Measurements from ENCODE around the gene CAMK1D. TPM values are rescaled to one million over a fixed set of nuclear protein-coding genes. Genes with fewer than 3 reads are reported as not detected.

The CAMK1D gene
- total and polyA plus RNA-seq, 4 donors: 1.9 to 19.0 (median 7.6) TPM

GRCh38 chr10:12372846-12373245 is 23.5 kb downstream of the CAMK1D start:
- Histone ChIP-seq H3K27ac (ENCODE audit: low read depth in 1 of 2, low read length in 2 of 2) (no peak overlapping the region), H3K4me1 (ENCODE audit: control insufficient read depth in 1 of 2, insufficient read depth in 2 of 2, low read length in 2 of 2) (no peaks in the 10 kb centered on the region), H3K36me3 (ENCODE audit: control insufficient read depth in 1 of 2, insufficient read depth in 2 of 2, low read length in 1 of 2) (no peaks in the 10 kb centered on the region), H3K9me3 (ENCODE audit: control insufficient read depth, low read length) (no peaks in the 10 kb centered on the region), H3K27me3 (ENCODE audit: control insufficient read depth in 1 of 2, insufficient read depth in 2 of 2, low read length in 1 of 2) (no peaks in the 10 kb centered on the region), H3K4me3 (ENCODE audit: low read length in 2 of 2) (no peak overlapping the region)
- ATAC-seq (ENCODE audit: low FRiP score): no peak
- DNase-seq: no peak
- 90 to 91% methylated on average over 10 of the region's 10 CpGs for WGBS, 2 donors
- intact Hi-C loops (cut with DNase I): no loop called here

DNA sequence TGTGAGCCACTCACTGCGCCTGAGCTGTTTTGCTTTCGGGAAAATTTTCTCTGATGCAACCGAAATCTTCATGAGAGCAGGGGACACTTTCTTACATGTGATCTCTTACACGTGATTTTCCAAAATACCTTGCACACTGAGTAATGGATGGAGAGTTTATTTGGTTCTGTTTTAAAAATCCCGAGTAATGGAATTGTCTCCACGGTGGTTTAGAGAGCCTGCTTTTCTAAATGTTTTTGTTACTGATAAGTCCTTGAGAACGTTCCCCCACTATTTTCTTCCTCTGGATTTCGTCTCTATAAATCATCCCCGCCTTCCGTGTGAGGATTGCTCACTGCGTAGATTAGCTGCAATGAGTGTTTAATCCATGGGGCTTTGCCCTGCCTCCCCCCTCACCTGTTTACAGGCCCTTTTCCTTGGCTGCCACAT is 25.7 kb downstream of the CAMK1D start:
- DNase-seq (no peak), ATAC-seq (ENCODE audit: low FRiP score) (no peak)
- Histone ChIP-seq H3K4me3 (ENCODE audit: low read length in 2 of 2) (no peak overlapping the region), H3K27ac (ENCODE audit: low read depth in 1 of 2, low read length in 2 of 2) (no peak overlapping the region), H3K4me1 (ENCODE audit: control insufficient read depth in 1 of 2, insufficient read depth in 2 of 2, low read length in 2 of 2) (no peaks in the 10 kb centered on the region), H3K9me3 (ENCODE audit: control insufficient read depth, low read length) (no peaks in the 10 kb centered on the region), H3K27me3 (ENCODE audit: control insufficient read depth in 1 of 2, insufficient read depth in 2 of 2, low read length in 1 of 2) (no peaks in the 10 kb centered on the region), H3K36me3 (ENCODE audit: control insufficient read depth in 1 of 2, insufficient read depth in 2 of 2, low read length in 1 of 2) (no peaks in the 10 kb centered on the region)
- WGBS, 2 donors: 22 to 24% methylated on average over 11 of the region's 11 CpGs
- intact Hi-C loops (cut with DNase I): no loop called here

- Histone ChIP-seq H3K4me3 (ENCODE audit: low read length in 2 of 2) (no peak overlapping the region), H3K27me3 (ENCODE audit: control insufficient read depth in 1 of 2, insufficient read depth in 2 of 2, low read length in 1 of 2) (no peaks in the 10 kb centered on the region), H3K27ac (ENCODE audit: low read depth in 1 of 2, low read length in 2 of 2) (no peak overlapping the region), H3K9me3 (ENCODE audit: control insufficient read depth, low read length) (no peaks in the 10 kb centered on the region), H3K36me3 (ENCODE audit: control insufficient read depth in 1 of 2, insufficient read depth in 2 of 2, low read length in 1 of 2) (no peaks in the 10 kb centered on the region), H3K4me1 (ENCODE audit: control insufficient read depth in 1 of 2, insufficient read depth in 2 of 2, low read length in 2 of 2) (no peaks in the 10 kb centered on the region)
- no peak for ATAC-seq (ENCODE audit: low FRiP score)
- intact Hi-C loops (cut with DNase I): no loop called here
- 97 to 99% methylated on average over 12 of the region's 12 CpGs for WGBS, 2 donors
- no peak for DNase-seq
Observed at GRCh38 chr10:12376211-12376610, 26.9 kb downstream of the CAMK1D start.

DNA sequence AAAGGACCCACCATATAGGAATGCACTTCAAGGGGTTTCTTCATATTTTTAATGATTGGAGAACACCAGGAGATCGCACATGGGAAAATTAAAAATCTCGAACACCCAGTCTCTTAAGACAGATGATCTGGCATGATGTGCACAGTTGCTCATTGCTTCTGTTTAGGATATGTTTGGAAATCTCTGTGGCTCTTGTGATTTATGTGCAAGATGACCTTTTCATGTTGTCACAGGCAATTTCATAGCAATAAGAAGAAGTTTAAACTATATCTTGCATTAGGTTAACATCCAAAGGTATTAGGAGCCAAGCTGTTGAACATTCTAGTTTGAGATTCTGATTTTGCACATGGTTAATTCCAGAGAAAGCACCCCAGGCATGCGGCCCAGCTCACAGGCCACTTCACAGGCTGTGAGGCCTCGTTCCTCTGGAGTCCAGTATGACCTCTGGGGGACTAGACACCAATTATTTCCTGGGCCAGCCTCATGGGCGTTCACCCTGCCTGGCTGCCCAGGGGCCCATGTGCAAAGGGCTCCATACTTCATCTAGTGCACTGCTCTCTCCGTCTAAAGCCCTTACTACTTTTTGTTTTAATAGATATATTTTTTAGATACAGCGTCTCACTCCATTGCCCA is 28.4 kb downstream of the CAMK1D start:
- Histone ChIP-seq H3K4me1 (ENCODE audit: control insufficient read depth in 1 of 2, insufficient read depth in 2 of 2, low read length in 2 of 2) (no peaks in the 10 kb centered on the region), H3K4me3 (ENCODE audit: low read length in 2 of 2) (no peak overlapping the region), H3K9me3 (ENCODE audit: control insufficient read depth, low read length) (no peaks in the 10 kb centered on the region), H3K27ac (ENCODE audit: low read depth in 1 of 2, low read length in 2 of 2) (no peak overlapping the region), H3K36me3 (ENCODE audit: control insufficient read depth in 1 of 2, insufficient read depth in 2 of 2, low read length in 1 of 2) (no peaks in the 10 kb centered on the region), H3K27me3 (ENCODE audit: control insufficient read depth in 1 of 2, insufficient read depth in 2 of 2, low read length in 1 of 2) (no peaks in the 10 kb centered on the region)
- ATAC-seq (ENCODE audit: low FRiP score) (no peak), DNase-seq (no peak)
- WGBS, 2 donors: 87 to 93% methylated on average over 7 of the region's 7 CpGs
- intact Hi-C loops (cut with DNase I): no loop called here

DNA sequence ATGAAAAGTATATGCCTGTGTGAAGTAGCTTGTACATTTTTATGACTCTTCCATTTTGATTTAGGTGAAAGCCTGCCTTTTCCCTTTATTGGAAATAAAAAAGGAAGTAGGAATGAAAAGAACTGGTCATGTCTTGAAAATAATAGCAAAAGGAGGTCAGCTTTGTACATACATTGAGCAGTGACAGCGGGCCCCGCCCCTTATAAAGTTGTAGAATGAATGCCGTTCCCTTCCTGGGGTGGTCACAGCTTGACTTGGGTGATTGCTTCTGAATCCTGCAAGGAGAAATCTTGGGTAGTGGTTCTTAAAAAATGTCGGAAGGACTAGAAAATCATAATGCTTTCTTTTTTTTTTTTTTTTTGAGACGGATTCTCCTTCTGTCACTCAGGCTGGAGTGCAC is 31.7 kb downstream of the CAMK1D start:
- H3K9me3 ChIP-seq (ENCODE audit: control insufficient read depth, low read length): no peaks in the 10 kb centered on the region
- H3K27ac ChIP-seq (ENCODE audit: low read depth in 1 of 2, low read length in 2 of 2): no peak overlapping the region
- H3K27me3 ChIP-seq (ENCODE audit: control insufficient read depth in 1 of 2, insufficient read depth in 2 of 2, low read length in 1 of 2): no peaks in the 10 kb centered on the region
- H3K4me3 ChIP-seq (ENCODE audit: low read length in 2 of 2): no peak overlapping the region
- WGBS, 2 donors: 96 to 98% methylated on average over 5 of the region's 5 CpGs
- DNase-seq (no peak), ATAC-seq (ENCODE audit: low FRiP score) (no peak)
- intact Hi-C loops (cut with DNase I): no loop called here
- H3K36me3 ChIP-seq (ENCODE audit: control insufficient read depth in 1 of 2, insufficient read depth in 2 of 2, low read length in 1 of 2): no peaks in the 10 kb centered on the region
- H3K4me1 ChIP-seq (ENCODE audit: control insufficient read depth in 1 of 2, insufficient read depth in 2 of 2, low read length in 2 of 2): no peaks in the 10 kb centered on the region

GRCh38 chr10:12381536-12382156 is 32.3 kb downstream of the CAMK1D start:
- H3K4me3 ChIP-seq (ENCODE audit: low read length in 2 of 2): no peak overlapping the region
- WGBS, 2 donors: 92 to 94% methylated on average over 12 of the region's 12 CpGs
- H3K36me3 ChIP-seq (ENCODE audit: control insufficient read depth in 1 of 2, insufficient read depth in 2 of 2, low read length in 1 of 2): no peaks in the 10 kb centered on the region
- H3K9me3 ChIP-seq (ENCODE audit: control insufficient read depth, low read length): no peaks in the 10 kb centered on the region
- no peaks in the 10 kb centered on the region for H3K27me3 ChIP-seq (ENCODE audit: control insufficient read depth in 1 of 2, insufficient read depth in 2 of 2, low read length in 1 of 2)
- no peak for ATAC-seq (ENCODE audit: low FRiP score)
- no peaks in the 10 kb centered on the region for H3K4me1 ChIP-seq (ENCODE audit: control insufficient read depth in 1 of 2, insufficient read depth in 2 of 2, low read length in 2 of 2)
- intact Hi-C loops (cut with DNase I): no loop called here
- no peak overlapping the region for H3K27ac ChIP-seq (ENCODE audit: low read depth in 1 of 2, low read length in 2 of 2)
- no peak for DNase-seq

DNA sequence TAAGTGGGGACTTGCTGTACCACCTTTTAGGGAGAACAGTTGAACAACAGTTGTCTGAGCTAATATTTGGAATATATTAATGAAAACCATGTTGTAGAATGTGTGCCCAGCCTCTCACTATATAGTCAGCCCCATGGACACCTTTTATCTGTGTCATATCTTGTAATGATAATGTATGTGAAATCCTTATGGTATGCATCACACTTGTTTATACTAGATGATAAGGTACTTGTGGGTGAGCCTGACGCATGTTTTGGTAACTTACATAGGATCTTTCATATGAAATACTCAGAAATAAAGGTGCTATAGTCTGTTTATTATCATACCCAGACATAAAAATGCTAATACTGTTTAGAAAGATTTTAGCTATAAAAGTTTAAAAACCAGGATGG is 32.8 kb downstream of the CAMK1D start:
- Histone ChIP-seq H3K27ac (ENCODE audit: low read depth in 1 of 2, low read length in 2 of 2) (no peak overlapping the region), H3K36me3 (ENCODE audit: control insufficient read depth in 1 of 2, insufficient read depth in 2 of 2, low read length in 1 of 2) (no peaks in the 10 kb centered on the region), H3K4me3 (ENCODE audit: low read length in 2 of 2) (no peak overlapping the region), H3K27me3 (ENCODE audit: control insufficient read depth in 1 of 2, insufficient read depth in 2 of 2, low read length in 1 of 2) (no peaks in the 10 kb centered on the region), H3K9me3 (ENCODE audit: control insufficient read depth, low read length) (no peaks in the 10 kb centered on the region), H3K4me1 (ENCODE audit: control insufficient read depth in 1 of 2, insufficient read depth in 2 of 2, low read length in 2 of 2) (no peaks in the 10 kb centered on the region)
- DNase-seq (no peak), ATAC-seq (ENCODE audit: low FRiP score) (no peak)
- intact Hi-C loops (cut with DNase I): no loop called here
- 96 to 99% methylated on average over 1 of the region's 1 CpG for WGBS, 2 donors

- Histone ChIP-seq H3K4me1 (ENCODE audit: control insufficient read depth in 1 of 2, insufficient read depth in 2 of 2, low read length in 2 of 2) (no peaks in the 10 kb centered on the region), H3K27me3 (ENCODE audit: control insufficient read depth in 1 of 2, insufficient read depth in 2 of 2, low read length in 1 of 2) (no peaks in the 10 kb centered on the region), H3K9me3 (ENCODE audit: control insufficient read depth, low read length) (no peaks in the 10 kb centered on the region), H3K27ac (ENCODE audit: low read depth in 1 of 2, low read length in 2 of 2) (no peak overlapping the region), H3K4me3 (ENCODE audit: low read length in 2 of 2) (no peak overlapping the region), H3K36me3 (ENCODE audit: control insufficient read depth in 1 of 2, insufficient read depth in 2 of 2, low read length in 1 of 2) (no peaks in the 10 kb centered on the region)
- no peak for ATAC-seq (ENCODE audit: low FRiP score)
- intact Hi-C loops (cut with DNase I): no loop called here
- no peak for DNase-seq
- WGBS, 2 donors: 86 to 90% methylated on average over 4 of the region's 4 CpGs
Observed at GRCh38 chr10:12382956-12383531, 33.7 kb downstream of the CAMK1D start.

DNA sequence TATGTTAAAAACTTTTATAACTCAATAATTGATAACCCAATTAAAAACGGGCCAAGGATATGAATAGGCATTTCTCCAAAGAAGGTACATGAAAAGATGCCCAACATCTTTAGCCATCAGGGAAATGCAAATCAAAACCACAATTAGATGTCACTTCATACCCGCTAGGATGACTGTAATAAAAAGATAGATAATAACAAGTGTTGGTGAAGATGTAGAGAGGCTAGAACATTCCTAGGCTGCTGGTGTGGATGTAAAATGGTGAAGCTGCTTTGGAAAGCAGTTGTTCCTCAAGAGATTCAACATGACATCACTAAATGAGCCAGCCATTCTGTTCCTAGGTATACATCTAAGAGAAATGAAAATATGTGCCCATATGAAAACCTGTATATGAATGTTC is 35.6 kb downstream of the CAMK1D start:
- Histone ChIP-seq H3K27ac (ENCODE audit: low read depth in 1 of 2, low read length in 2 of 2) (no peak overlapping the region), H3K4me3 (ENCODE audit: low read length in 2 of 2) (no peak overlapping the region), H3K4me1 (ENCODE audit: control insufficient read depth in 1 of 2, insufficient read depth in 2 of 2, low read length in 2 of 2) (no peaks in the 10 kb centered on the region), H3K36me3 (ENCODE audit: control insufficient read depth in 1 of 2, insufficient read depth in 2 of 2, low read length in 1 of 2) (no peaks in the 10 kb centered on the region), H3K9me3 (ENCODE audit: control insufficient read depth, low read length) (no peaks in the 10 kb centered on the region), H3K27me3 (ENCODE audit: control insufficient read depth in 1 of 2, insufficient read depth in 2 of 2, low read length in 1 of 2) (no peaks in the 10 kb centered on the region)
- DNase-seq (no peak), ATAC-seq (ENCODE audit: low FRiP score) (no peak)
- intact Hi-C loops (cut with DNase I): no loop called here
- WGBS, 2 donors: 97% methylated on average over 2 of the region's 2 CpGs

Data from aorta (tissue), 5 donors.